Measurements from ENCODE around the gene PAWR. TPM values are rescaled to one million over a fixed set of nuclear protein-coding genes. Genes with fewer than 3 reads are reported as not detected.
"Not testable (repeated sequence)": the region's sequence is repeated elsewhere in the genome, so short reads cannot be mapped to it uniquely, and the experiment has no call there.

The PAWR gene
- total RNA-seq, 1 donor from 2014 or later = 6.6 TPM

DNA sequence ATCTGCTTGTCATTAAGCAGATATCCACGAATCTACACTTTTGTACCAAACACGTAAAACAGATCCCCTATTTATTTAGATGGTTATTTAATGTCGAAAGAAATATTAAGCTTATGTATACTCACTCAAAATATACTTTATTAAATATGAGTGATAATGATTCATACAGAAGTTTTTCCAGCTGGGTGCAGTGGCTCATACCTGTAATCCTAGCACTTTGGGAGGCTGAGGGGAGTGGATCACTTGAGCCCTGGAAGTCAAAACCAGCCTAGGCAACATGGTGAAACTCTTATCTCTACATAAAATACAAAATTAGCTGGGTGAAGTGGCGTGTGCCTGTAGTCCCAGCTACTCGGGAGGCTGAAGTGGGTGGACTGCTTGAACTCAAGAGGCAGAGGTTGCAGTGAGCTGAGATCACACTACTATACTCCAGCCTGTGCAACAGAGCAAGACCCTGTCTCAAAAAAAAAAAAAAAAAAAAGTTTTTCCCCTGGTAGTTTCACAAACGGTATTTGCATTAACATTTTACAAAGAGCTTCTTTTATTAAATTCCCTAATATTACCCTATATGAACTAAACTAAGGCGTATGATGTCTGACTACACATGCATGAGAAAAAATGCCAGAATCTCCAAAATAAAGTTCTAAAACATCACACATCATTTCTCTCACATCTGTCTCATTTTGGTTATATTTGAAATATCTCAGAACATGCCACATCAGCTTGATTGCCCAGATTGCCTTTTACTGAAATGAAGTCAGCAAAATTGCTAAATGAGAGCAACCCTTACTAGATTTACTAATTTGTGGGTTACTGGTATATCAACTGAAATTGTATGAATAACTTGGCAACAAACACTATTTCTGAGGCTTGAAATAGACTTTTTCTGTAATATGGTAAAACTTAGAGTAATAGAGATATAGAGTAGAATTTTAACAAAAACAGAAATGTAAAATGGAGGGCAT, 74.9 kb downstream of the PAWR start:
- DNase-seq (ENCODE audit: low spot score) = no peak
- intact Hi-C loops (cut with DNase I) = no loop called here

- intact Hi-C loops (cut with DNase I) = no loop called here
- DNase-seq (ENCODE audit: low spot score) = no peak
Observed at GRCh38 chr12:79614730-79615129, 76.0 kb downstream of the PAWR start.

- intact Hi-C loops (cut with DNase I) = no loop called here
Observed at GRCh38 chr12:79601908-79602307, 88.9 kb downstream of the PAWR start.

GRCh38 chr12:79597910-79598309, 92.9 kb downstream of the PAWR start:
- DNase-seq (ENCODE audit: low spot score) = no peak
- intact Hi-C loops (cut with DNase I) = no loop called here

More at GRCh38 chr12:79601908-79602307, 88.9 kb downstream of the PAWR start:
- no peak for DNase-seq (ENCODE audit: low spot score)

GRCh38 chr12:79596719-79597350, 93.9 kb downstream of the PAWR start:
- intact Hi-C loops (cut with DNase I) = no loop called here
- DNase-seq (ENCODE audit: low spot score) = no peak

DNA sequence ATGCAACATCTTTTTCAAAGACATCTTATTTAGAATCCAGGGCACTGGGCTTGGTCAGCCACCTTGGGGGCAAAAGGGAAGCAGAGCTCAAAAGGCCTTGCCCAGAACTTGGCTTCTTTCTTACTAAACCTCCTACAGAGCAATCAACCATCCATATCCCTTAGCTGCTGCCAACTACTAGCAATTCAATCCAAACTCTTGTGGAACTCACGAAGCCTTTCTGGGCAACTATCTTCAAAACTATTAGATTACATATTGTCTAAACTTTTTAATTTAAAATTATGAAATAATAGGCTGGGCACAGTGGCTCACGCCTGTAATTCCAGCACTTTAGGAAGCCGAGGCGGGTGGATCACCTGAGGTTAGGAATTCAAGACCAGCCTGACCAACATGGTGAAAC, 95.5 kb downstream of the PAWR start:
- no peak for DNase-seq (ENCODE audit: low spot score)
- intact Hi-C loops (cut with DNase I) = no loop called here

DNA sequence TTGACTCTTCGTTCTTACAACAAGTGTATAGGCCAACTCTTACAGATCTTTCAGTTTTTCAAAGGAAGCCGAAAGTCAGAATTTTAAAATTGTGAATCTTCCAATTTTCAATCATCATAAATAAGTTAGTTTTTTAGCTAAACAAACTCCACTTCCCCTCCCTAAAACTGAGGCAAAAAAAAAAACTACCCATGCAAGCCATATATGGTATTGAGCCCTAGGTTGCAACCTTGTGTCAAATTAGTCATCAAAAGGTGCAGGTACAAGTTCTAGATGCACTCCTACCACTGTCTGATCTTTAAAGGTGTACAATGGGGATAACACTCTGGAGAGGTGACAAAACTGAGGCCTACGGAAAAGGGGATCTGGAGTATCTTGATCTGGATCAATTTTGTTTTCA, 97.9 kb downstream of the PAWR start:
- intact Hi-C loops (cut with DNase I) = no loop called here
- no peak for DNase-seq (ENCODE audit: low spot score)

- DNase-seq (ENCODE audit: low spot score) = no peak
- intact Hi-C loops (cut with DNase I) = no loop called here
Observed at GRCh38 chr12:79591988-79592387, 98.8 kb downstream of the PAWR start.

- DNase-seq (ENCODE audit: low spot score) = no peak
- intact Hi-C loops (cut with DNase I) = no loop called here
Observed at GRCh38 chr12:79590751-79591150, 100.0 kb downstream of the PAWR start.

- no peak for DNase-seq (ENCODE audit: low spot score)
- intact Hi-C loops (cut with DNase I) = no loop called here
Observed at GRCh38 chr12:79587368-79587767, 103.4 kb downstream of the PAWR start.

- no peak for DNase-seq (ENCODE audit: low spot score)
- intact Hi-C loops (cut with DNase I) = no loop called here
Observed at GRCh38 chr12:79585147-79585546, 105.6 kb downstream of the PAWR start.

DNA sequence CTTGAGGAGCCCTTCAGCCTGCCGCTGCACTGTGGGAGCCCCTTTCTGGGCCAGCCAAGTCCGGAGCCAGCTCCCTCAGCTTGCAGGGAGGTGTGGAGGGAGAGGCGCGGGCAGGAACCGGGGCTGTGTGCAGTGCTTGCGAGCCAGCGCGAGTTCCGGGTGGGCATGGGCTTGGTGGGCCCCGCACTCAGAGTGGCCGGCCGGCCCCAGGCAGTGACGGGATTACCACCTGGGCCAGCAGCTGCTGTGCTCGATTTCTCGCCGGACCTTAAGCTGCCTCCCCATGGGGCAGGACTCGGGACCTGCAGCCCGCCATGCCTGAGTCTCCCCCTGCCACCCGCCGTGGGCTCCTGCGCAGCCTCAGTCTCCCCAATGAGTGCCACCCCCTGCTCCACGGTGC, 116.9 kb downstream of the PAWR start:
- intact Hi-C loops (cut with DNase I) = no loop called here
- no peak for DNase-seq (ENCODE audit: low spot score)

- DNase-seq (ENCODE audit: low spot score) = no peak
- intact Hi-C loops (cut with DNase I) = no loop called here
Observed at GRCh38 chr12:79569679-79570078, 121.1 kb downstream of the PAWR start.

GRCh38 chr12:79567175-79567563, 123.6 kb downstream of the PAWR start:
- no peak for DNase-seq (ENCODE audit: low spot score)
- intact Hi-C loops (cut with DNase I) = no loop called here

DNA sequence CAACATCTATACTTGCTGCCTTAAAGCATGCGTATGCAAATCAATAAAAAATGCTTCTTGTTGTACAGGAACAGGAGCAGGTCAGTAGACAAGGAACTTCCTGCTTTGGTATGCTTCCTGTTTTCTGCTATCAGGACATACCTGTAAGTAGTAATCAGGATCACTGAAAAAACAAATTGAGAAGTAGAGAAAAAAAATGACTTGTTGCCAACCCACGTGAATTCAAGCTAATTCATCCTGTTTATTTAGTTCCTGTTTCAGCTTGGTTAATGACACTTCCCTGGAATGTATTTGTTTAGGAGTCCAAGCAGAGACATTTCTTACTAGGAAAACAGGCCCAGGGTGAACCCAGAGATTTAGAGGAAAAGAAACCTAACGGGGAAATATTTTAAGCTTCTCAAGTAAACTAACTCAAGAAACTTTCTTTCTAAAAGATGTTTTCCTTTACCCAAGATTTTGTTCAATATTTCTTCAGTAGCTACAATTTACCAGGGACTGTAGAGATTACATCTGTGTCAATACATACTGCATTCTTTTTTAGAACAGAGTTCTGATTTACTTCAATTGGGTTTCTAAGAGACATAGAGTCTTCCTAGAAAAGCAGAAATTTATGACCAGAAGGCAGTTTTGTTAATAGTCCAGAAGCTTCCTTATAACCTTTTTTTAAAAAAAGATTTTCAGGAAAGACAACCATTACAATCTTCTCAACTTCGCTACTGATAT, 124.2 kb downstream of the PAWR start:
- intact Hi-C loops (cut with DNase I) = no loop called here
- no peak for DNase-seq (ENCODE audit: low spot score)

DNA sequence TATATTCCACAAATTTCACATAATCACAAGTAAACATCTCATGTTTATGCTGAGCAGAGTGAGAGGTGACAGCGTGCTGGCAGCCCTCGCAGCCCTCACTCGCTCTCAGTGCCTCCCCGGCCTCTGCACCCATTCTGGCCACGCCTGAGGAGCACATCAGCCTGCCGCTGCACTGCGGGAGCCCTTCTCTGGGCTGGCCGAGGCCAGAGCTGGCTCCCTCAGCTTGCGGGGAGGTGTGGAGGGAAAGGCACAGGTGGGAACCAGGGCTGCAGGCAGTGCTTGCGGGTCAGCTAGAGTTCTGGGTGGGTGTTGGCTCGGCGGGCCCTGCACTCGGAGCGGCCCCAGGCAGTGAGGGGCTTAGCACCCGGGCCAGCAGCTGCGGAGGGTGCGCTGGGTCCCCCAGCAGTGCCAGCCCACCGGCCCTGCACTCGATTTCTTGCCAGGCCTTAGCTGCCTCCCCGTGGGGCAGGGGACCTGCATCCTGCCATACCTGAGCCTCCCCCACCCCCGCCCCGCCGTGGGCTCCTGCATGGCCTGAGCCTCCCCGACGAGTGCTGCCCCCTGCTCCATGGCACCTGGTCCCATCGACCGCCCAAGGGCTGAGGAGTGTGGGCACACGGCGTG, 125.9 kb downstream of the PAWR start:
- intact Hi-C loops (cut with DNase I); DNase-seq (ENCODE audit: low spot score): not testable (repeated sequence)

DNA sequence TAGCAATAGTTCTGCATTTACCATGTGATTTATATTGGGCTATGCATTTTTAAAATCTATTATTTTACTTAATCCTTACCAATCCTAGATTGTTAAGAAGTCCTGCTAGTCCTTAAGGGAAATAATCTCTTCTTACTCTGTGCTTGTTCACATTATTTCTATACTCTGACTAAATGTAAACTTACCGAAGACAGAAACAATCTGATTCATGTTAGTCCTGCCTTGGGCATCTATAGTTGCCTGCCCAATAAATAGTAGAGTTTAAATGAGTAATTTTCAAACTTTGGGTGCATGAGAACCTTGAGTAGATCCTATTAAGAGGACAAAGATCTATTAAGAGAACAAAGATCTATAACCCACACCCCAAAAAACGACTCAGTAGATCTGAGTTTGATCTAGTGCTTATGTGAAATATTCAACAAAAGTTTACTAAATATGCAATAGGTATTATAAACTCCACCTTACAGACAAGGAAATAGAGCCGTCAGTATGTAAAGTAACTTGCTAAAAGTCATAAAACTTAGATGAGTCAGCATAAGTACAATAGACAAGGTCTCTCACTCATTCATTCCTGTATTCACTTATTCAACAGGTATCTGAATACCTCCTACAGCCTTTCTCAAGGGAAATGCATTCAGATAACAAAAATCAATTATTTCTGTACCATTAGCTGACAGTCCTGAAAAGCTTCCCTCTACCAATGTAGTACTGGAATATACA, 127.6 kb downstream of the PAWR start:
- DNase-seq (ENCODE audit: low spot score) = no peak
- intact Hi-C loops (cut with DNase I) = no loop called here

- intact Hi-C loops (cut with DNase I) = no loop called here
- no peak for DNase-seq (ENCODE audit: low spot score)
Observed at GRCh38 chr12:79561401-79562132, 129.2 kb downstream of the PAWR start.

All from cardiac septum (tissue), 1 donor.